Activated CD8-positive, alpha-beta memory T cell treated with anti-CD3 and anti-CD28 coated beads for 1 hour (primary cell): ENCODE results near the gene C1orf210.

ENCODE experiments used
- DNase-seq, 2 donors: peaks; one replicate each; pipeline ENCODE4 v3.0.0-alpha.2; 2020; ENCODE audit warnings: low read depth in 1 of 2; ENCODE audit errors: extremely low read depth in 1 of 2

The C1orf210 gene

GRCh38 chr1:43253876-43254275 is 31.5 kb downstream of the C1orf210 start:
- no peak for DNase-seq

GRCh38 chr1:43253173-43253572 is 32.2 kb downstream of the C1orf210 start:
- no peak for DNase-seq

- DNase-seq = no peak
Measured at GRCh38 chr1:43252225-43252624, 33.2 kb downstream of the C1orf210 start.

GRCh38 chr1:43251024-43251423 is 34.4 kb downstream of the C1orf210 start:
- no peak for DNase-seq

GRCh38 chr1:43250351-43250761 is 35.0 kb downstream of the C1orf210 start:
- no peak for DNase-seq

GRCh38 chr1:43247256-43247921 is 38.0 kb downstream of the C1orf210 start:
- no peak for DNase-seq

GRCh38 chr1:43246466-43247213 is 38.7 kb downstream of the C1orf210 start:
- DNase-seq = no peak

- no peak for DNase-seq
Measured at GRCh38 chr1:43243299-43243698, 42.1 kb downstream of the C1orf210 start.

- no peak for DNase-seq
Measured at GRCh38 chr1:43241413-43241836, 44.0 kb downstream of the C1orf210 start.

- no peak for DNase-seq
Measured at GRCh38 chr1:43239484-43239883, 45.9 kb downstream of the C1orf210 start.

- DNase-seq = no peak
Measured at GRCh38 chr1:43238991-43239469, 46.4 kb downstream of the C1orf210 start.

GRCh38 chr1:43238085-43238484 is 47.3 kb downstream of the C1orf210 start:
- no peak for DNase-seq

GRCh38 chr1:43237121-43237520 is 48.3 kb downstream of the C1orf210 start:
- DNase-seq = no peak

- no peak for DNase-seq
Measured at GRCh38 chr1:43235451-43236121, 49.8 kb downstream of the C1orf210 start.

- DNase-seq = no peak
Measured at GRCh38 chr1:43235040-43235439, 50.3 kb downstream of the C1orf210 start.

GRCh38 chr1:43234267-43234666 is 51.1 kb downstream of the C1orf210 start:
- no peak for DNase-seq

- no peak for DNase-seq
Measured at GRCh38 chr1:43233631-43234030, 51.8 kb downstream of the C1orf210 start.

- DNase-seq = no peak
Measured at GRCh38 chr1:43232482-43232881, 52.9 kb downstream of the C1orf210 start.

- DNase-seq = no peak
Measured at GRCh38 chr1:43232074-43232473, 53.3 kb downstream of the C1orf210 start.
